Pancreas (tissue), 10 donors: ENCODE measurements around the gene NFE2L2. TPM values are rescaled to one million over a fixed set of nuclear protein-coding genes. Genes with fewer than 3 reads are reported as not detected.

ENCODE experiments used
- ATAC-seq, 4 donors: fragments of 200-7000 bp; cut with Tn5 transposase; one replicate each; pipeline versions ENCODE4 v1.8.0 to v1.9.1; 2020; ENCODE audit warnings: mild to moderate bottlenecking in 4 of 4, moderate library complexity in 4 of 4
- DNase-seq, 6 donors: peaks; one replicate each; pipeline ENCODE4 v3.0.0-alpha.2; 2020
- FAIRE-seq: peaks from 2 replicates; lab custom pipeline; 2012; peaks lifted over from hg19 to GRCh38; lab: Jason Lieb, UNC
- H3K27ac ChIP-seq, 4 donors: fragments of 200-600 bp; sonication (generic); 1 replicate in 3 of 4; 2 replicates in 1 of 4; pipeline versions ENCODE4 v1.5.0 to v1.8.0; 2020
- H3K27me3 ChIP-seq, 4 donors: fragments of 200-600 bp; one replicate each; pipeline ENCODE4 v1.8.0; 2021
- H3K36me3 ChIP-seq, 3 donors: fragments of 200-600 bp; sonication (generic) in 1 of 3; one replicate each; pipeline versions ENCODE4 v1.5.0 to v1.8.0; 2020 to 2021
- H3K4me1 ChIP-seq, 3 donors: fragments of 200-600 bp; one replicate each; pipeline ENCODE4 v1.8.0; 2021
- H3K4me3 ChIP-seq, 4 donors: fragments of 200-600 bp; sonication (generic) in 2 of 4; one replicate each; pipeline versions ENCODE4 v1.5.0 to v1.8.0; 2020 to 2021
- H3K9me3 ChIP-seq, 4 donors: fragments of 200-600 bp; one replicate each; pipeline ENCODE4 v1.8.0; 2021
- CTCF ChIP-seq, 4 donors: fragments of 200-600 bp; sonication (generic) in 3 of 4; IDR thresholded peaks; one replicate each; pipeline versions ENCODE4 v1.5.0 to v1.8.0; 2021; ENCODE audit warnings: antibody characterized with exemption in 4 of 4
- WGBS, 2 donors: extraction: QIAGEN DNeasy Blood & Tissue Kit; methylation state at CpG; one replicate each; pipeline ENCODE4 v1.1.7; 2013; 5-methylcytosine and 5-hydroxymethylcytosine counted together
- intact Hi-C, 3 donors: fragments of 100-400 bp; cut with DNase I; formaldehyde crosslinking; loops; one replicate each; pipeline versions ENCODE4 v1.11.1 to v1.14.2; 2022
- polyA plus RNA-seq, 2 donors: library from polyadenylated mRNA; stranded (reverse); fragments of 200-250 nt; gene quantifications; one replicate each; pipeline ENCODE4 v1.2.3, GENCODE V29; 2013
- total RNA-seq, 6 donors: library from RNA; stranded (reverse); fragmentation: NEBNext Ultra II Directional in 4 of 6; extraction: Animal tissue kit (Norgen Biotek cat#: 25700) in 4 of 6; gene quantifications; one replicate each; pipeline versions ENCODE4 v1.2.1 to v1.2.4, GENCODE V29; 2021 to 2023
- donor health status: healthy with polysubstance abuse.
- donor health status: DM: no; HTN: no; CAD: no; lungs with moderate emphysema.
- donor health status: DM: no; HTN: no; CAD: no.
- donor health status: control.
- donor health status: control.
- donor health status: Bipolar disorder and iron deficiency.
- donor health status: DM: yes; HTN: yes; CAD: no.
- donor health status: DM: no; HTN: no; CAD: no.
- donor health status: DM: no; HTN: no; CAD: no.
- donor health status: DM: yes; HTN: yes; CAD: no.

Gene NFE2L2
- total and polyA plus RNA-seq, 8 donors: 20.8 to 48.4 (median 30.8) TPM

GRCh38 chr2:177260379-177260778 lies 4.1 kb downstream of the NFE2L2 start:
- Histone ChIP-seq H3K4me1 (peaks cover 27 to 48% (median 28%) of the 10 kb centered on the region in 3 donors), H3K27me3 (no peaks in the 10 kb centered on the region), H3K36me3 (no peaks in the 10 kb centered on the region), H3K27ac (no peak overlapping the region), H3K4me3 (peak overlapping the region in 1 of 4 donors; percentile 94), H3K9me3 (no peaks in the 10 kb centered on the region)
- ATAC-seq (no peak), FAIRE-seq (no peak), DNase-seq (no peak)
- no peak for TF ChIP-seq CTCF (IDR thresholded peaks at IDR 0.05)
- 32 to 38% methylated on average over 1 of the region's 1 CpG for WGBS, 2 donors
- intact Hi-C loops: loop anchor here in 1 of 3 donors (5.0 to 10.0 kb wide), 2 partner anchors 48 to 96 kb away; partner anchors contain the start of gene HNRNPA3

GRCh38 chr2:177258059-177258458 lies 6.5 kb downstream of the NFE2L2 start:
- no peak for TF ChIP-seq CTCF (IDR thresholded peaks at IDR 0.05)
- Histone ChIP-seq H3K36me3 (no peaks in the 10 kb centered on the region), H3K4me3 (no peak overlapping the region), H3K4me1 (peaks cover 45 to 70% (median 48%) of the 10 kb centered on the region in 3 donors), H3K27ac (no peak overlapping the region), H3K27me3 (no peaks in the 10 kb centered on the region), H3K9me3 (no peaks in the 10 kb centered on the region)
- intact Hi-C loops: no loop called here
- ATAC-seq (no peak), FAIRE-seq (no peak), DNase-seq (no peak)
- 90 to 98% methylated on average over 2 of the region's 2 CpGs for WGBS, 2 donors

GRCh38 chr2:177257471-177257870 lies 7.1 kb downstream of the NFE2L2 start:
- FAIRE-seq (no peak), ATAC-seq (no peak), DNase-seq (no peak)
- H3K27me3 ChIP-seq: no peaks in the 10 kb centered on the region
- H3K27ac ChIP-seq: no peak overlapping the region
- H3K4me1 ChIP-seq: peaks cover 45 to 76% (median 53%) of the 10 kb centered on the region in 3 donors
- intact Hi-C loops: no loop called here
- 70 to 71% methylated on average over 5 of the region's 5 CpGs for WGBS, 2 donors
- H3K9me3 ChIP-seq: no peaks in the 10 kb centered on the region
- H3K36me3 ChIP-seq: no peaks in the 10 kb centered on the region
- no peak overlapping the region for H3K4me3 ChIP-seq
- TF ChIP-seq CTCF (IDR thresholded peaks at IDR 0.05): no peak

GRCh38 chr2:177256695-177257094 lies 7.8 kb downstream of the NFE2L2 start:
- FAIRE-seq (no peak), ATAC-seq (no peak), DNase-seq (no peak)
- WGBS, 2 donors: 40 to 70% methylated on average over 3 of the region's 3 CpGs
- no peak for TF ChIP-seq CTCF (IDR thresholded peaks at IDR 0.05)
- Histone ChIP-seq H3K4me1 (peaks cover 45 to 79% (median 59%) of the 10 kb centered on the region in 3 donors), H3K27ac (no peak overlapping the region), H3K36me3 (no peaks in the 10 kb centered on the region), H3K4me3 (no peak overlapping the region), H3K9me3 (no peaks in the 10 kb centered on the region), H3K27me3 (no peaks in the 10 kb centered on the region)
- intact Hi-C loops: no loop called here

- no peak for ATAC-seq
- Histone ChIP-seq H3K36me3 (no peaks in the 10 kb centered on the region), H3K9me3 (no peaks in the 10 kb centered on the region), H3K27ac (no peak overlapping the region), H3K27me3 (no peaks in the 10 kb centered on the region), H3K4me1 (peaks cover 38 to 77% (median 52%) of the 10 kb centered on the region in 3 donors), H3K4me3 (no peak overlapping the region)
- WGBS, 2 donors: 64 to 86% methylated on average over 2 of the region's 2 CpGs
- TF ChIP-seq CTCF (IDR thresholded peaks at IDR 0.05): no peak
- FAIRE-seq: no peak
- DNase-seq: no peak
- intact Hi-C loops: no loop called here
These were observed 8.5 kb downstream of the NFE2L2 start for GRCh38 chr2:177256026-177256425.
